NCI-H1930 (cell line): Measurements from ENCODE around the gene MCF2L.

Source experiments
- DNase-seq, 2 experiments: peaks; one replicate each; lab custom pipeline; 2025; lab: John Stamatoyannopoulos, UW

MCF2L gene

GRCh38 chr13:113083402-113084061, 114.5 kb downstream of the MCF2L start:
- no peak for DNase-seq

GRCh38 chr13:113084094-113084942, 115.3 kb downstream of the MCF2L start:
- DNase-seq = no peak

- DNase-seq = no peak
Observed at GRCh38 chr13:113084943-113085540, 116.0 kb downstream of the MCF2L start.

- DNase-seq = no peak
Observed at GRCh38 chr13:113086031-113086750, 117.2 kb downstream of the MCF2L start.

- DNase-seq = no peak
Observed at GRCh38 chr13:113086991-113087922, 118.2 kb downstream of the MCF2L start.

- no peak for DNase-seq
Observed at GRCh38 chr13:113087923-113088690, 119.1 kb downstream of the MCF2L start.

GRCh38 chr13:113088691-113089020, 119.6 kb downstream of the MCF2L start:
- no peak for DNase-seq

- no peak for DNase-seq
Observed at GRCh38 chr13:113089693-113090414, 120.8 kb downstream of the MCF2L start.

- no peak for DNase-seq
Observed at GRCh38 chr13:113090415-113090770, 121.4 kb downstream of the MCF2L start.

- DNase-seq = no peak
Observed at GRCh38 chr13:113090806-113091205, 121.8 kb downstream of the MCF2L start.

- DNase-seq = no peak
Observed at GRCh38 chr13:113091211-113091771, 122.3 kb downstream of the MCF2L start.

- DNase-seq = no peak
Observed at GRCh38 chr13:113091891-113092775, 123.1 kb downstream of the MCF2L start.

- no peak for DNase-seq
Observed at GRCh38 chr13:113092776-113093579, 124.0 kb downstream of the MCF2L start.

GRCh38 chr13:113093580-113094409, 124.8 kb downstream of the MCF2L start:
- no peak for DNase-seq

- DNase-seq = no peak
Observed at GRCh38 chr13:113094410-113094800, 125.4 kb downstream of the MCF2L start.

GRCh38 chr13:113095146-113096051, 126.4 kb downstream of the MCF2L start:
- DNase-seq = no peak
